GM23338 (cell line): ENCODE measurements around the gene RPL10L. TPM values are rescaled to one million over a fixed set of nuclear protein-coding genes. Genes with fewer than 3 reads are reported as not detected.

ENCODE experiments used
- ATAC-seq: fragments of 200-7000 bp; cut with Tn5 transposase; 3 replicates; pipeline ENCODE4 v1.9.1; 2020
- DNase-seq: peaks from one replicate; pipeline ENCODE4 v3.0.0-alpha.2; 2015; ENCODE audit warnings: low spot score
- H2AFZ ChIP-seq: fragments of 200-600 bp; sonication (generic); 2 replicates; pipeline ENCODE4 v1.8.0; 2016; ENCODE audit warnings: antibody characterized with exemption, mild to moderate bottlenecking, moderate library complexity
- H3F3A ChIP-seq: fragments of 200-600 bp; sonication (generic); replicated peaks from 2 replicates; pipeline ENCODE4 v1.8.0; 2017; ENCODE audit warnings: antibody characterized with exemption, mixed run types, low read depth
- H3K27ac ChIP-seq: fragments of 200-600 bp; sonication (generic); 2 replicates; pipeline ENCODE4 v1.6.1; 2016; ENCODE audit warnings: low read depth
- H3K27me3 ChIP-seq: fragments of 200-600 bp; sonication (generic); 2 replicates; pipeline ENCODE4 v1.8.0; 2016; ENCODE audit warnings: mild to moderate bottlenecking, mixed run types, moderate library complexity; ENCODE audit not compliant: insufficient read depth
- H3K36me3 ChIP-seq: fragments of 200-600 bp; sonication (generic); 2 replicates; pipeline ENCODE4 v1.8.0; 2016; ENCODE audit warnings: mild to moderate bottlenecking; ENCODE audit not compliant: insufficient read depth
- H3K4me1 ChIP-seq: fragments of 200-600 bp; sonication (generic); 2 replicates; pipeline ENCODE4 v1.8.0; 2016; ENCODE audit warnings: mild to moderate bottlenecking, moderate library complexity; ENCODE audit not compliant: insufficient read depth
- H3K4me2 ChIP-seq: fragments of 200-600 bp; sonication (generic); 2 replicates; pipeline ENCODE4 v1.7.1; 2017; ENCODE audit warnings: mixed run types
- H3K4me3 ChIP-seq: fragments of 200-600 bp; sonication (generic); 2 replicates; pipeline ENCODE4 v1.6.1; 2016; ENCODE audit warnings: mixed run types
- H3K79me2 ChIP-seq: fragments of 200-600 bp; sonication (generic); replicated peaks from 2 replicates; pipeline ENCODE4 v1.8.0; 2017; ENCODE audit warnings: mild to moderate bottlenecking; ENCODE audit not compliant: insufficient read depth
- H3K9me2 ChIP-seq: fragments of 200-600 bp; sonication (generic); 2 replicates; pipeline ENCODE4 v1.8.0; 2017; ENCODE audit not compliant: insufficient read depth
- H4K20me1 ChIP-seq: fragments of 200-600 bp; sonication (generic); replicated peaks from 2 replicates; pipeline ENCODE4 v1.8.0; 2017; ENCODE audit warnings: mild to moderate bottlenecking; ENCODE audit not compliant: insufficient read depth
- H3K27ac Mint-ChIP-seq: 2 replicates; pipeline ENCODE4 v1.8.0; 2020; ENCODE audit warnings: inconsistent platforms, mild to moderate bottlenecking, moderate library complexity, mixed read lengths
- H3K27me3 Mint-ChIP-seq: 3 replicates; pipeline ENCODE4 v1.8.0; 2022; ENCODE audit warnings: low read depth, mild to moderate bottlenecking, moderate library complexity, mixed read lengths, inconsistent platforms; ENCODE audit not compliant: insufficient read depth, poor library complexity
- H3K36me3 Mint-ChIP-seq: 3 replicates; pipeline ENCODE4 v1.8.0; 2021; ENCODE audit warnings: low read depth, mild to moderate bottlenecking, inconsistent platforms, moderate library complexity, mixed read lengths
- H3K4me1 Mint-ChIP-seq: 3 replicates; pipeline ENCODE4 v1.8.0; 2020; ENCODE audit warnings: mild to moderate bottlenecking, inconsistent platforms, mixed read lengths
- H3K4me3 Mint-ChIP-seq: 3 replicates; pipeline ENCODE4 v1.8.0; 2021; ENCODE audit warnings: moderate library complexity, mild to moderate bottlenecking, inconsistent platforms, mixed read lengths
- H3K9me3 Mint-ChIP-seq: 3 replicates; pipeline ENCODE4 v1.8.0; 2020; ENCODE audit warnings: moderate library complexity, mild to moderate bottlenecking, inconsistent platforms, mixed read lengths
- CREB1 ChIP-seq: fragments of 250-450 bp; sonication (Bioruptor Pico); IDR thresholded peaks from 2 replicates; pipeline ENCODE4 v1.5.0; 2020; ENCODE audit warnings: low read depth, mild to moderate bottlenecking, moderate library complexity
- EZH2 ChIP-seq: fragments of 200-600 bp; sonication (generic); IDR thresholded peaks from one replicate; pipeline ENCODE4 v1.8.0; 2017; ENCODE audit warnings: antibody characterized with exemption, mild to moderate bottlenecking, low read depth; ENCODE audit not compliant: unreplicated experiment
- JUNB ChIP-seq: IDR thresholded peaks from one replicate; pipeline ENCODE4 v1.6.1; 2016; ENCODE audit warnings: antibody characterized with exemption; ENCODE audit not compliant: unreplicated experiment
- NANOG ChIP-seq: IDR thresholded peaks from 2 replicates; pipeline ENCODE4 v1.6.1; 2016; ENCODE audit warnings: antibody characterized with exemption, borderline replicate concordance
- POLR2AphosphoS5 ChIP-seq: IDR thresholded peaks from 2 replicates; pipeline ENCODE4 v1.6.1; 2016; ENCODE audit warnings: antibody characterized with exemption, low read depth
- ZNF114 ChIP-seq: fragments of 250-450 bp; sonication (Bioruptor Pico); IDR thresholded peaks from 2 replicates; pipeline ENCODE4 v1.5.0; 2020; ENCODE audit warnings: mild to moderate bottlenecking, moderate library complexity
- ZNF331 ChIP-seq: fragments of 250-450 bp; sonication (Bioruptor Pico); IDR thresholded peaks from 2 replicates; pipeline ENCODE4 v1.5.0; 2020; ENCODE audit warnings: low read depth, mild to moderate bottlenecking, moderate library complexity
- polyA plus RNA-seq: library from polyadenylated mRNA; unstranded; fragments of >200 nt; fragmentation: Nextera tagmentation; extraction: Ambion mirVana; gene quantifications from 2 replicates; pipeline ENCODE4 v1.2.1, GENCODE V29; 2016
- total RNA-seq: library from RNA; depleted of rRNA; stranded (reverse); fragments of >200 nt; shearing (Covaris generic); gene quantifications from 2 replicates; pipeline ENCODE4 v1.2.3, GENCODE V29; 2014
- TF ChIP-seq, protein P1 (sequence below), 2 experiments: fragments of 200-600 bp in 1 of 2; sonication (generic) in 1 of 2; conservative IDR thresholded peaks; 2 replicates each; pipeline versions ENCODE4 v1.5.1 to v1.6.1; 2016 to 2017; ENCODE audit warnings: antibody characterized with exemption in 2 of 2, low read depth in 2 of 2, mild to moderate bottlenecking in 2 of 2, moderate library complexity in 1 of 2
- TF ChIP-seq, protein P2 (sequence below): IDR thresholded peaks from 2 replicates; pipeline ENCODE4 v1.6.1; 2016; ENCODE audit warnings: antibody characterized with exemption
- TF ChIP-seq, protein P3 (sequence below): IDR thresholded peaks from one replicate; pipeline ENCODE4 v1.6.1; 2018; ENCODE audit warnings: antibody characterized with exemption; ENCODE audit not compliant: unreplicated experiment

The RPL10L gene
- total and polyA plus RNA-seq, 2 experiments from 2014 or later, result not detected

DNA sequence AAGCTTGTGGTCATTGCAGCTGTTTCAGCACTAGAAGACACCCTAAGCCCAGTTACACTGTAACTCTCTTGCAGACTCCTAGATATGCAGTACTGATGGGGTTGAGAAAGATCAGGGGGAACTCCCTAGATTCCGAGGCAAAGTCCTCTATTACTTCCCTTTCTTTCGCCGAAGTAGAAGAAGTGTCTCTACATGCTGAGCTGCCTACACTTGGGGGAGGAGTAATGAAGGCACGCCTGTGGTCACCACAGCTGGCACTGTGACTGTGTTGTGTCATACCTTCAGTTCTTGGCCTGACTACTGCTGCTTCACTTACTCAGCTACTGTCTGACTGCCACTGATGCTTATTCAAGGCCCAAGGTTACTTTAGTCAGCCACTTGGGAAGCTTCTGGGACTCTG, 35.1 kb upstream of the RPL10L start:
- H3K27me3 ChIP-seq, result no peaks in the 10 kb centered on the region
- no peaks in the 10 kb centered on the region for H3K79me2 ChIP-seq
- no peaks in the 10 kb centered on the region for H3K4me1 ChIP-seq
- H3K27ac ChIP-seq, result no peak overlapping the region
- H3K9me2 ChIP-seq, result no peaks in the 10 kb centered on the region
- no peak overlapping the region for H3K4me3 Mint-ChIP-seq
- TF ChIP-seq, protein P1, sequence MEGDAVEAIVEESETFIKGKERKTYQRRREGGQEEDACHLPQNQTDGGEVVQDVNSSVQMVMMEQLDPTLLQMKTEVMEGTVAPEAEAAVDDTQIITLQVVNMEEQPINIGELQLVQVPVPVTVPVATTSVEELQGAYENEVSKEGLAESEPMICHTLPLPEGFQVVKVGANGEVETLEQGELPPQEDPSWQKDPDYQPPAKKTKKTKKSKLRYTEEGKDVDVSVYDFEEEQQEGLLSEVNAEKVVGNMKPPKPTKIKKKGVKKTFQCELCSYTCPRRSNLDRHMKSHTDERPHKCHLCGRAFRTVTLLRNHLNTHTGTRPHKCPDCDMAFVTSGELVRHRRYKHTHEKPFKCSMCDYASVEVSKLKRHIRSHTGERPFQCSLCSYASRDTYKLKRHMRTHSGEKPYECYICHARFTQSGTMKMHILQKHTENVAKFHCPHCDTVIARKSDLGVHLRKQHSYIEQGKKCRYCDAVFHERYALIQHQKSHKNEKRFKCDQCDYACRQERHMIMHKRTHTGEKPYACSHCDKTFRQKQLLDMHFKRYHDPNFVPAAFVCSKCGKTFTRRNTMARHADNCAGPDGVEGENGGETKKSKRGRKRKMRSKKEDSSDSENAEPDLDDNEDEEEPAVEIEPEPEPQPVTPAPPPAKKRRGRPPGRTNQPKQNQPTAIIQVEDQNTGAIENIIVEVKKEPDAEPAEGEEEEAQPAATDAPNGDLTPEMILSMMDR (conservative IDR thresholded peaks at IDR 0.05; ENCODE audit: low read depth in 2 of 2), result no peak
- TF ChIP-seq POLR2AphosphoS5 (no peak), ZNF331 (no peak), NANOG (no peak), CREB1 (CRISPR knock-in tag) (no peak)
- TF ChIP-seq, protein P2, sequence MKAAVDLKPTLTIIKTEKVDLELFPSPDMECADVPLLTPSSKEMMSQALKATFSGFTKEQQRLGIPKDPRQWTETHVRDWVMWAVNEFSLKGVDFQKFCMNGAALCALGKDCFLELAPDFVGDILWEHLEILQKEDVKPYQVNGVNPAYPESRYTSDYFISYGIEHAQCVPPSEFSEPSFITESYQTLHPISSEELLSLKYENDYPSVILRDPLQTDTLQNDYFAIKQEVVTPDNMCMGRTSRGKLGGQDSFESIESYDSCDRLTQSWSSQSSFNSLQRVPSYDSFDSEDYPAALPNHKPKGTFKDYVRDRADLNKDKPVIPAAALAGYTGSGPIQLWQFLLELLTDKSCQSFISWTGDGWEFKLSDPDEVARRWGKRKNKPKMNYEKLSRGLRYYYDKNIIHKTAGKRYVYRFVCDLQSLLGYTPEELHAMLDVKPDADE, result no peak
- TF ChIP-seq, protein P3, sequence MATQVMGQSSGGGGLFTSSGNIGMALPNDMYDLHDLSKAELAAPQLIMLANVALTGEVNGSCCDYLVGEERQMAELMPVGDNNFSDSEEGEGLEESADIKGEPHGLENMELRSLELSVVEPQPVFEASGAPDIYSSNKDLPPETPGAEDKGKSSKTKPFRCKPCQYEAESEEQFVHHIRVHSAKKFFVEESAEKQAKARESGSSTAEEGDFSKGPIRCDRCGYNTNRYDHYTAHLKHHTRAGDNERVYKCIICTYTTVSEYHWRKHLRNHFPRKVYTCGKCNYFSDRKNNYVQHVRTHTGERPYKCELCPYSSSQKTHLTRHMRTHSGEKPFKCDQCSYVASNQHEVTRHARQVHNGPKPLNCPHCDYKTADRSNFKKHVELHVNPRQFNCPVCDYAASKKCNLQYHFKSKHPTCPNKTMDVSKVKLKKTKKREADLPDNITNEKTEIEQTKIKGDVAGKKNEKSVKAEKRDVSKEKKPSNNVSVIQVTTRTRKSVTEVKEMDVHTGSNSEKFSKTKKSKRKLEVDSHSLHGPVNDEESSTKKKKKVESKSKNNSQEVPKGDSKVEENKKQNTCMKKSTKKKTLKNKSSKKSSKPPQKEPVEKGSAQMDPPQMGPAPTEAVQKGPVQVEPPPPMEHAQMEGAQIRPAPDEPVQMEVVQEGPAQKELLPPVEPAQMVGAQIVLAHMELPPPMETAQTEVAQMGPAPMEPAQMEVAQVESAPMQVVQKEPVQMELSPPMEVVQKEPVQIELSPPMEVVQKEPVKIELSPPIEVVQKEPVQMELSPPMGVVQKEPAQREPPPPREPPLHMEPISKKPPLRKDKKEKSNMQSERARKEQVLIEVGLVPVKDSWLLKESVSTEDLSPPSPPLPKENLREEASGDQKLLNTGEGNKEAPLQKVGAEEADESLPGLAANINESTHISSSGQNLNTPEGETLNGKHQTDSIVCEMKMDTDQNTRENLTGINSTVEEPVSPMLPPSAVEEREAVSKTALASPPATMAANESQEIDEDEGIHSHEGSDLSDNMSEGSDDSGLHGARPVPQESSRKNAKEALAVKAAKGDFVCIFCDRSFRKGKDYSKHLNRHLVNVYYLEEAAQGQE, result no peak
- peaks cover 13% of the 10 kb centered on the region; the same call in 2 of the 3 replicates for H3K36me3 Mint-ChIP-seq
- DNase-seq (no peak), ATAC-seq (no peak)
- H3F3A ChIP-seq, result no peaks in the 10 kb centered on the region
- H2AFZ ChIP-seq, result no peak overlapping the region
- H3K4me3 ChIP-seq, result no peak overlapping the region
- no peaks in the 10 kb centered on the region for H3K36me3 ChIP-seq
- H3K9me3 Mint-ChIP-seq, result peaks cover 23% of the 10 kb centered on the region
- no peaks in the 10 kb centered on the region for H4K20me1 ChIP-seq
- no peaks in the 10 kb centered on the region for H3K27me3 Mint-ChIP-seq
- no peaks in the 10 kb centered on the region for H3K4me1 Mint-ChIP-seq
- H3K27ac Mint-ChIP-seq, result no peak overlapping the region
- H3K4me2 ChIP-seq, result no peak overlapping the region

DNA sequence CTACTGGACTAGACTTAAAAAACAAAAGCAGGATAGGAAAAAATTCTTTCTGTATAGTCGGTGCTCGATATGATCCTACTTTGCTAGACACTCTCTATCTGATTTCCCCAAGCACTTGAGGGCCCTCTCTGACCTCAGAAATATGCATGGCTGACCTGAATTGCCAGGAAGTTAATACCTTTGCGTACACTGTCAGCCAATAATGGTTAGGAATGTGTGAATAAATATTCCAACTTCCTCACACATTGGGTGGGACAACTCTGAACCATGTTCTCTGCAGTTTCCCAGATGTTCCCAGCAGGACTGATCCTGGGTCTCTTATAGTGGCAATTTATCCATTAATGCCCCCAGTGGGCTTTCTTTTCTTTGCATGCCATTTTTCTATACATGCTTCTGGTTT, 20.5 kb upstream of the RPL10L start:
- Mint-ChIP-seq H3K27ac (no peak overlapping the region), H3K9me3 (no peaks in the 10 kb centered on the region), H3K4me3 (no peak overlapping the region), H3K36me3 (no peaks in the 10 kb centered on the region), H3K4me1 (peaks cover 13% of the 10 kb centered on the region), H3K27me3 (peaks cover 4% of the 10 kb centered on the region)
- Histone ChIP-seq H3K4me1 (peaks cover 10% of the 10 kb centered on the region; the same call in 1 of the 2 replicates), H3K36me3 (no peaks in the 10 kb centered on the region), H3K27ac (no peak overlapping the region), H3K4me3 (no peak overlapping the region), H3K27me3 (no peaks in the 10 kb centered on the region), H3F3A (no peaks in the 10 kb centered on the region), H3K4me2 (no peak overlapping the region), H4K20me1 (no peaks in the 10 kb centered on the region), H3K9me2 (no peaks in the 10 kb centered on the region; the same call in 1 of the 2 replicates), H2AFZ (no peak overlapping the region), H3K79me2 (no peaks in the 10 kb centered on the region)
- DNase-seq (peak; percentile 12), ATAC-seq (no peak)
- TF ChIP-seq, protein P1 (conservative IDR thresholded peaks at IDR 0.05; ENCODE audit: low read depth in 2 of 2), result no peak; a peak in 1 of 4 replicates
- TF ChIP-seq ZNF114 (no peak), EZH2 (no peak), JUNB (no peak), NANOG (no peak)
- TF ChIP-seq, protein P2, result no peak
